ENCODE data around the gene PRKD2. TPM values are rescaled to one million over a fixed set of nuclear protein-coding genes. Genes with fewer than 3 reads are reported as not detected.
A peak's percentile ranks its signal among the peaks of the same experiment; 100 is the strongest.
"Not testable (repeated sequence)": the region's sequence is repeated elsewhere in the genome, so short reads cannot be mapped to it uniquely, and the experiment has no call there.

The PRKD2 gene
- 100 to 1,000 TPM; 167 to 177 TPM for total RNA-seq

- Mint-ChIP-seq H3K4me1 (peaks cover 45% of the 10 kb centered on the region), H3K36me3 (ENCODE audit: low read depth) (peaks cover 66% of the 10 kb centered on the region), H3K27ac (peak within 1 kb of the TSS; percentile 95), H3K4me3 (peak within 1 kb of the TSS; percentile 97), H3K9me3 (no peaks in the 10 kb centered on the region), H3K27me3 (no peaks in the 10 kb centered on the region)
- ChIA-PET POLR2A (interaction anchor here (1.0 to 5.1 kb wide), 5 partner anchors 11 to 194 kb away, joined by 3 to 40 read pairs (median 17); no protein-coding TSS in a partner anchor), CTCF (interaction anchor here (5.6 kb wide), 1 partner anchor 13 kb away, joined by 50 read pairs; no protein-coding TSS in a partner anchor)
- DNase-seq: peak; percentile 92
These were observed at the start of gene PRKD2 for GRCh38 chr19:46717034-46717715. TSS of gene PRKD2 (minus strand) at chr19:46717114. CDS start at chr19:46716370, 744 bp downstream.

GRCh38 chr19:46764817-46765291, 47.9 kb upstream of the PRKD2 start:
- peaks cover 4% of the 10 kb centered on the region for H3K4me1 Mint-ChIP-seq
- no peaks in the 10 kb centered on the region for H3K27me3 Mint-ChIP-seq
- ChIA-PET POLR2A (interaction anchor here (0.8 to 3.0 kb wide), 2 partner anchors 20 to 75 kb away, joined by 4 to 16 read pairs; no protein-coding TSS in a partner anchor), CTCF (interaction anchor here (1.4 to 5.7 kb wide), 7 partner anchors 9 to 76 kb away, joined by 3 to 90 read pairs (median 13); no protein-coding TSS in a partner anchor)
- H3K27ac Mint-ChIP-seq: no peak overlapping the region
- no peaks in the 10 kb centered on the region for H3K9me3 Mint-ChIP-seq
- DNase-seq: no peak
- H3K36me3 Mint-ChIP-seq (ENCODE audit: low read depth): no peaks in the 10 kb centered on the region
- H3K4me3 Mint-ChIP-seq: no peak overlapping the region

GRCh38 chr19:46762245-46762890, 45.5 kb upstream of the PRKD2 start:
- no peaks in the 10 kb centered on the region for H3K27me3 Mint-ChIP-seq
- ChIA-PET CTCF (interaction anchor here (1.0 kb wide), 1 partner anchor 78 kb away, joined by 4 read pairs; no protein-coding TSS in a partner anchor), POLR2A (no interaction called here)
- no peak for DNase-seq
- H3K4me1 Mint-ChIP-seq: peaks cover 9% of the 10 kb centered on the region
- H3K4me3 Mint-ChIP-seq: no peak overlapping the region
- H3K36me3 Mint-ChIP-seq (ENCODE audit: low read depth): peaks cover under 1% of the 10 kb centered on the region
- no peak overlapping the region for H3K27ac Mint-ChIP-seq
- H3K9me3 Mint-ChIP-seq: no peaks in the 10 kb centered on the region

GRCh38 chr19:46761418-46761831, 44.5 kb upstream of the PRKD2 start:
- CTCF ChIA-PET: interaction anchor here (0.8 to 1.0 kb wide), 2 partner anchors 79 kb away, joined by 3 to 4 read pairs; no protein-coding TSS in a partner anchor
- H3K9me3 Mint-ChIP-seq: no peaks in the 10 kb centered on the region
- H3K36me3 Mint-ChIP-seq (ENCODE audit: low read depth): peaks cover 10% of the 10 kb centered on the region
- peaks cover 9% of the 10 kb centered on the region for H3K4me1 Mint-ChIP-seq
- H3K4me3 Mint-ChIP-seq: no peak overlapping the region
- no peak for DNase-seq
- no peak overlapping the region for H3K27ac Mint-ChIP-seq
- POLR2A ChIA-PET: interaction anchor here (1.3 kb wide), 1 partner anchor 27 kb away, joined by 4 read pairs; the partner anchor contains the start of gene SLC1A5
- H3K27me3 Mint-ChIP-seq: no peaks in the 10 kb centered on the region

- H3K9me3 Mint-ChIP-seq, H3K27me3 Mint-ChIP-seq, DNase-seq, H3K4me3 Mint-ChIP-seq, H3K27ac Mint-ChIP-seq: not testable (repeated sequence)
- CTCF ChIA-PET: interaction anchor here (0.8 kb wide), 1 partner anchor 80 kb away, joined by 3 read pairs; no protein-coding TSS in a partner anchor
- Mint-ChIP-seq H3K4me1 (peaks cover 11% of the 10 kb centered on the region), H3K36me3 (ENCODE audit: low read depth) (peaks cover 11% of the 10 kb centered on the region)
- POLR2A ChIA-PET: interaction anchor here (1.3 kb wide), 1 partner anchor 27 kb away, joined by 4 read pairs; the partner anchor contains the start of gene SLC1A5
These were observed 44.0 kb upstream of the PRKD2 start for GRCh38 chr19:46760897-46761296.

- Mint-ChIP-seq H3K36me3 (ENCODE audit: low read depth) (peaks cover 11% of the 10 kb centered on the region), H3K27me3 (no peaks in the 10 kb centered on the region), H3K9me3 (no peaks in the 10 kb centered on the region), H3K4me1 (peaks cover 11% of the 10 kb centered on the region), H3K4me3 (no peak overlapping the region), H3K27ac (no peak overlapping the region)
- DNase-seq: no peak
- ChIA-PET CTCF (no interaction called here), POLR2A (interaction anchor here (1.3 kb wide), 1 partner anchor 28 kb away, joined by 4 read pairs; the partner anchor contains the start of gene SLC1A5)
These were observed 43.4 kb upstream of the PRKD2 start for GRCh38 chr19:46760363-46760762.

- H3K9me3 Mint-ChIP-seq: no peaks in the 10 kb centered on the region
- CTCF ChIA-PET: no interaction called here
- H3K36me3 Mint-ChIP-seq (ENCODE audit: low read depth): peaks cover 11% of the 10 kb centered on the region
- no peak for DNase-seq
- no peak overlapping the region for H3K4me3 Mint-ChIP-seq
- H3K27ac Mint-ChIP-seq: no peak overlapping the region
- H3K27me3 Mint-ChIP-seq: no peaks in the 10 kb centered on the region
- H3K4me1 Mint-ChIP-seq: peaks cover 11% of the 10 kb centered on the region
- POLR2A ChIA-PET: no interaction called here
These were observed 43.0 kb upstream of the PRKD2 start for GRCh38 chr19:46759817-46760333.

- Mint-ChIP-seq H3K9me3 (no peaks in the 10 kb centered on the region), H3K4me1 (peaks cover 11% of the 10 kb centered on the region), H3K27me3 (no peaks in the 10 kb centered on the region), H3K27ac (no peak overlapping the region), H3K36me3 (ENCODE audit: low read depth) (peaks cover 11% of the 10 kb centered on the region), H3K4me3 (no peak overlapping the region)
- ChIA-PET CTCF (interaction anchor here (1.1 to 2.1 kb wide), 3 partner anchors 9 to 56 kb away, joined by 3 to 9 read pairs (median 3); no protein-coding TSS in a partner anchor), POLR2A (interaction anchor here (1.2 kb wide), 1 partner anchor 28 kb away, joined by 3 read pairs; no protein-coding TSS in a partner anchor)
- DNase-seq: no peak
These were observed 42.3 kb upstream of the PRKD2 start for GRCh38 chr19:46759206-46759605.

- ChIA-PET CTCF (interaction anchor here (0.7 to 6.3 kb wide), 6 partner anchors 8 to 94 kb away, joined by 3 to 90 read pairs (median 8); partner anchors contain the start of gene AP2S1), POLR2A (interaction anchor here (2.1 kb wide), 1 partner anchor 84 kb away, joined by 11 read pairs; no protein-coding TSS in a partner anchor)
- Mint-ChIP-seq H3K27ac (no peak overlapping the region), H3K4me1 (peaks cover 19% of the 10 kb centered on the region), H3K36me3 (ENCODE audit: low read depth) (peaks cover 11% of the 10 kb centered on the region), H3K27me3 (no peaks in the 10 kb centered on the region), H3K4me3 (no peak overlapping the region), H3K9me3 (no peaks in the 10 kb centered on the region)
- no peak for DNase-seq
These were observed 39.6 kb upstream of the PRKD2 start for GRCh38 chr19:46756544-46756888.

- no peak overlapping the region for H3K27ac Mint-ChIP-seq
- CTCF ChIA-PET: interaction anchor here (0.7 to 6.3 kb wide), 4 partner anchors 12 to 95 kb away, joined by 3 to 90 read pairs (median 8); partner anchors contain the start of gene AP2S1
- peaks cover 12% of the 10 kb centered on the region for H3K36me3 Mint-ChIP-seq (ENCODE audit: low read depth)
- no peaks in the 10 kb centered on the region for H3K27me3 Mint-ChIP-seq
- H3K9me3 Mint-ChIP-seq: no peaks in the 10 kb centered on the region
- H3K4me1 Mint-ChIP-seq: peaks cover 19% of the 10 kb centered on the region
- POLR2A ChIA-PET: interaction anchor here (2.1 kb wide), 1 partner anchor 85 kb away, joined by 11 read pairs; no protein-coding TSS in a partner anchor
- H3K4me3 Mint-ChIP-seq: no peak overlapping the region
- DNase-seq: no peak
These were observed 39.1 kb upstream of the PRKD2 start for GRCh38 chr19:46755853-46756543.

- no peak overlapping the region for H3K27ac Mint-ChIP-seq
- ChIA-PET CTCF (interaction anchor here (1.7 to 6.3 kb wide), 4 partner anchors 13 to 85 kb away, joined by 8 to 90 read pairs (median 12); no protein-coding TSS in a partner anchor), POLR2A (interaction anchor here (1.1 kb wide), 1 partner anchor 93 kb away, joined by 4 read pairs; no protein-coding TSS in a partner anchor)
These were observed 38.4 kb upstream of the PRKD2 start for GRCh38 chr19:46755077-46755852.

More at GRCh38 chr19:46755077-46755852, 38.4 kb upstream of the PRKD2 start:
- Mint-ChIP-seq H3K36me3 (ENCODE audit: low read depth) (peaks cover 16% of the 10 kb centered on the region), H3K4me1 (peaks cover 19% of the 10 kb centered on the region), H3K27me3 (no peaks in the 10 kb centered on the region), H3K9me3 (no peaks in the 10 kb centered on the region), H3K4me3 (no peak overlapping the region)
- DNase-seq: no peak
